Right lobe of liver (tissue), 4 donors: Measurements from ENCODE around the gene DTX1.

Experiments
- CTCF ChIP-seq, 4 donors: fragments of 200-600 bp in 3 of 4; fragments of 450-650 bp in 1 of 4; IDR thresholded peaks; one replicate each; pipeline versions ENCODE4 v1.5.1 to v1.8.0; 2016 to 2022; ENCODE audit warnings: antibody characterized with exemption in 4 of 4, mild to moderate bottlenecking in 2 of 4
- POLR2A ChIP-seq: fragments of 450-650 bp; IDR thresholded peaks from one replicate; pipeline ENCODE4 v1.6.1; 2017; ENCODE audit warnings: antibody characterized with exemption, mild to moderate bottlenecking
- donor health status: DM: no; HTN: no; CAD: no.
- donor health status: DM: no; HTN: no; CAD: no.
- donor health status: DM: no; HTN: yes; CAD: no.

GRCh38 chr12:113135178-113136127, 78.9 kb downstream of the DTX1 start, which contains the start of gene RASAL1:
- TF ChIP-seq CTCF (IDR thresholded peaks at IDR 0.05) (peak; percentile 18 to 48 (median 39)), POLR2A (no peak)
